Fibroblast of lung (primary cell): ENCODE measurements around the gene TSHZ2.

ENCODE experiments used
- CTCF ChIP-seq, 2 donors: IDR thresholded peaks in 1 of 2; conservative IDR thresholded peaks in 1 of 2; 1 replicate in 1 of 2; 2 replicates in 1 of 2; pipeline ENCODE4 v1.5.1; 2011 to 2012; ENCODE audit warnings: low read length in 2 of 2, control low read depth in 1 of 2, inconsistent platforms in 1 of 2, low read depth in 1 of 2, mild to moderate bottlenecking in 1 of 2
- EZH2 ChIP-seq: IDR thresholded peaks from 2 replicates; pipeline ENCODE4 v1.5.1; 2012; ENCODE audit warnings: low read length, control low read depth, mild to moderate bottlenecking; ENCODE audit errors: missing control alignments

DNA sequence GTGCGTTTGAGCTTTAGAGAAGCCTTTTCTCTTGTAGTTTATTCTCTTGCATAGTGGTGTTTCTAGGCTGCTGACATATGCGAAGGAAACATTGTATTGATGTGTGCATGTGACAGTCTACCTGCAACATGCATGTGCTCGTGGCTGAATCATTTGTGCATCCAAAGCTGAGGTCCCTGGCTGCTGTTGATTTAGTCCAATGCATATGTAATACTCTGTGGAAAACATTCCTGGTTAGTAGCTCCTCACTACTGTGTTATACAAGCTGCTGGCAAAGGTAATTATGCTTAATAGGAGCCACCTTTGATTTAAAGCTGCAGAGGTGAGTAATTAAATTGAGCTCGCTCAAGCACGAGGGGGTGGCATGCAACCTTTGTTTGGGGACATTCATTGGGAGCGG lies 24.5 kb downstream of the TSHZ2 start:
- TF ChIP-seq CTCF (conservative IDR thresholded peaks at IDR 0.05 in 1 of 2, IDR thresholded peaks at IDR 0.05 in 1 of 2; ENCODE audit: low read depth in 1 of 2, low read length in 2 of 2): no peak
- TF ChIP-seq EZH2: no peak
